Inferior parietal cortex (tissue), 1 donor: Measurements from ENCODE around the gene SINHCAF.
"Not testable (repeated sequence)": the region's sequence is repeated elsewhere in the genome, so short reads cannot be mapped to it uniquely, and the experiment has no call there.

ENCODE experiments used
- DNase-seq: peaks from one replicate; pipeline ENCODE4 v3.0.0-alpha.2; 2016; ENCODE audit errors: extremely low spot score

SINHCAF gene

GRCh38 chr12:31325877-31326631 is at the start of gene SINHCAF:
Gene SINHCAF, minus strand, starts transcription at chr12:31326150. Its CDS starts 27,946 bp downstream, at chr12:31298204.
- peak; percentile 99 for DNase-seq

DNA sequence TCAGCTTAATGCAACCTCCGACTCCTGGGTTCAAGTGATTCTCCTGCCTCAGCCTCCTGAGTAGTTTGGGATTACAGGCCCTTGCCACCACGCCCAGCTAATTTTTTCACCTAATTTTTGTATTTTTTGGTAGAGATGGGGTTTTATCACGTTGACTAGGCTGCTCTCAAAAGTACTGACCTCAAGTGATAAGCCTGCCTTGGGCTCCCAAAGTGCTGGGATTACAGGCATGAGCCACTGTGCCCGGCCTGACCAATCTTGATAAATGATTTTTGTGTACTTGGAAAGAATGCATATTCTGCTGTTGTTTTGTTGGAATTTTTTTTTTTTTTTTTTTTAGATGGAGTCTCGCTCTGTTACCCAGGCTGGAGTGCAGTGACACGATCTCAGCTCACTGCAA is 49.5 kb upstream of the SINHCAF start:
- not testable (repeated sequence) for DNase-seq

DNA sequence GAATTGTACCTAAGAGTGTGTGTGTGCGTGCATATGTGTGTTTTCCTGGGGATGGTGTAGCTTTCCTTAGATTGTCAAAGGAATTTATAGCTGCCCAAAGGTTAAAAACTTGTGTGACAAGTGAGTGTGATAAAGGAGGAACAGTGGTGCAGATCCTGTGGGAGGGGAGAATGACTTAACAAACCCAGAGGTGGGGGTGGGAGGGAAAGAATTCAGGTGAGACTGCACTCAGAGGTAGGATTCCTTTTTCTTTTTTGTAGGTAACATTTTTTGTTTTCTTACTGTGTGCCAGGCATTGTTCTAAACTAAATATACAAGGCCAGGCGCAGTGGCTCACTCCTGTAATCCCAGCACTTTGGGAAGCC is 45.3 kb upstream of the SINHCAF start:
- no peak for DNase-seq

GRCh38 chr12:31370531-31371255 is 44.7 kb upstream of the SINHCAF start:
- DNase-seq, result no peak

- no peak for DNase-seq
Measured at GRCh38 chr12:31369712-31370521, 44.0 kb upstream of the SINHCAF start.

DNA sequence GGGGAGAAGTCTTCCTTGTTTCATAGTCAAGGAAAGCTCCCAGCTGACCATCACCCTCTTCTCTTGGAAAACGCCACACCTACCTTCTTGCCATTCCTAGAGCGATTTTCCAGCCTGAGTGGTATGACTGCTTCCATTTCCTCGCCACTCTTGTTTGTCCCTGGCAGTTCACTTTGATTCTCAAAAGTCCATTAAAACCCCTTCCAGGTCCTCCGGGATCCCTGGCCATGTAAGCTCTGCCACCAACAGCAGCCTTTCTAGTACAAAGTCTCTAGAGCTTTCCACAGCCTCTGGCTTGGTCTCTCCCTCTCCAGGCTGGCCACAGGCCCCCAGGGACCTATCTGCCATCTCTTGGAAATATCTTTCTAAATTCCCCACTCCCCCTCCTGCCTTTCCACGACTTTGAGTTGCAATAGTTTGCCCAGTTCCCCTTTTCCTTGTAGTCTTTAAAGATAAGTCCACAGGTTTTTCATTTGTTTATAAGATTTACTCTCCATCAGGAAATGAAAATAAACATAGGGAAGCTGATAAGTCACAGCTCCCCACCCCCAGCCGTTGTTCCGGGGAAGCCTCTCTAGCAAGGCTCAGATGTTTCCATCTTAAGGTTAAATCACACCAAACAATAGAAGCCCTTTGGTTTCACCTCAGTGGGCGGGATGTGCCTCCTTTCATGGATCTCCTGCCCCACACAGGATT is 42.9 kb upstream of the SINHCAF start:
- DNase-seq, result no peak

GRCh38 chr12:31366104-31366621 is 40.2 kb upstream of the SINHCAF start:
- no peak for DNase-seq

DNA sequence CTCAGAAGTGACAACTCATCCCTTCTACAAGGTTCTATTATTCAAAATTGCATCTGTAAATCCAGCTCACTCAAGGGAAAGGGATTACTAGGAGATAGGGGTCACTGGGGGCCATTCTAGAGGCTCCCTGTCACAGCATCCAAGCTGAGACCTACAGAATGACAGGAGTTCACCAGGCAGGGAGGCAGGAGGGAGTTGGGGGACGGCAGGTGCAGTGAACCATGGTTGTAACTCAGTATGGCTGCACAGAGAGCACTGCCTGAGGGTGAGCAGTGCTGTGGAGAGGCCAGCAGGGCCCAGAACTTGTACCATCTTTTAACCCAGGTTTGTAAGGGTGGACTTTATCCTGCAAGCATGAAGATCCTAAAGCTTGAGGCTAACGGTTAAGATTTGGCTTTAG is 37.9 kb upstream of the SINHCAF start:
- no peak for DNase-seq

DNA sequence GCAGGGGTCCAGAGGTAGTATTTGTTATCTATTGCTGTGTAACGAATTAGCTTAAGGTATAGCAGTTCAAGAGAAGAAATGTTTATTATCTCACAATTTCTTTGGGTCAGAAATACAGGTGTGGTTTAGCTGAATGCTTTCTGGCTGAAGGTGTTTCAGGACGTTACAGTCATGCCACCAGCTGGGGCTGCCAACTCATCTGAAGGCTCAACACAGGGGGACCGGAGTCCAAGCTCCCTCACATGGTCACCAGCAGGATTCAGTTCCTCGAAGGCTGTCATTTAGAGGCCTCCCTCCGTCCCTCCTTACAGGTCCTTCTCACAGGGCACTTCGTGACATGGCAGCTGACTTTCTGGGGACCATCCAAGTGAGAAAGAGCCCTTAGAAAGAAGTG is 37.5 kb upstream of the SINHCAF start:
- DNase-seq, result no peak

GRCh38 chr12:31362759-31363415 is 36.9 kb upstream of the SINHCAF start:
- peak; percentile 11 for DNase-seq

DNA sequence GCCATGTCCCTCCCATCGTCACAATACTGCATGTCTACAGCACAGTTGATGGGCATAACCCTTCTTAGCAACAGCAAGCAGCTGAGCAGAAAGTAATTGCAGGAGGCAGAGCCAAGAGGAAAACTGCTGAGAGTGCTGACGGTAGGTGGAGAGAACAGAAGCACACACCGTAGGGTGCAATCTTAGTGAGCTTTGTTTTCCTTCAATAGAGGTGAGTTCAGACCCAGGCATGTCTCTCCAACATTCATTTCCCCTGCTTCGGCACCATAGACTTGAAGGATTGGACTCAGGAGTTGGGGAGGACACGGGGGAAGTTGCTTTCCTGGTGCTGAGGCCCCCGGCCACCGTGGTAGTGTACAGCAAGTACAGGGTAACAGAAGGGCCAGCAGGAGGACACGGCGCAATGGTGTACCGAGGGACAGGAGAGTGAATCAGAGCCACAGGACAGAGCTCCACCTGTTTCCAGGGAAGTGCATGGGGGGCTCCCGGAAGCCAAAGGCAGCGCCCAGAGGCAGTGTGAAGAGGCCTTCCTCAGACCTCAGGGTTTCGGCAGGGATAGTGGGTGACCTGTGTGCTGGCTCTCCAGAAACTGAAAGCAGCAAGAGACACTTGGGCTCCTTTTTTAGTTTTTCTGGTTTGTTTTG is 36.3 kb upstream of the SINHCAF start:
- no peak for DNase-seq

DNA sequence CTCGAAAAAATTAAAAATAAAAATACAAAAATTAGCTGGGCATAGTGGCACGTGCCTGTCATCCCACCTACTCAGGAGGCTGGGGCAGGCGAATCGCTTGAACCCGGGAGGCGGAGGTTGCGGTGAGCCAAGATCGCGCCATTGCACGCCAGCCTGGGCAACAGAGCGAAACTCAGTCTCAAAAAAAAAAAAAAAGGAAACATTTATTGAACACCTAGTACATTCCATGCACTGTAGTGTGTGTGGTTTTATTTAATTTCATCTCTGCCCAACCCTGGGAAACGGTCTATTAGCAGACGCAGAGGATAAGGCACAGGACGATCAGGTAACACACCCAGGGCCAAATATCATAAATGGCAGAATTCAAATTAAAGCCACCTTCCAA is 35.8 kb upstream of the SINHCAF start:
- DNase-seq, result no peak

GRCh38 chr12:31355747-31356107 is 29.8 kb upstream of the SINHCAF start:
- no peak for DNase-seq

DNA sequence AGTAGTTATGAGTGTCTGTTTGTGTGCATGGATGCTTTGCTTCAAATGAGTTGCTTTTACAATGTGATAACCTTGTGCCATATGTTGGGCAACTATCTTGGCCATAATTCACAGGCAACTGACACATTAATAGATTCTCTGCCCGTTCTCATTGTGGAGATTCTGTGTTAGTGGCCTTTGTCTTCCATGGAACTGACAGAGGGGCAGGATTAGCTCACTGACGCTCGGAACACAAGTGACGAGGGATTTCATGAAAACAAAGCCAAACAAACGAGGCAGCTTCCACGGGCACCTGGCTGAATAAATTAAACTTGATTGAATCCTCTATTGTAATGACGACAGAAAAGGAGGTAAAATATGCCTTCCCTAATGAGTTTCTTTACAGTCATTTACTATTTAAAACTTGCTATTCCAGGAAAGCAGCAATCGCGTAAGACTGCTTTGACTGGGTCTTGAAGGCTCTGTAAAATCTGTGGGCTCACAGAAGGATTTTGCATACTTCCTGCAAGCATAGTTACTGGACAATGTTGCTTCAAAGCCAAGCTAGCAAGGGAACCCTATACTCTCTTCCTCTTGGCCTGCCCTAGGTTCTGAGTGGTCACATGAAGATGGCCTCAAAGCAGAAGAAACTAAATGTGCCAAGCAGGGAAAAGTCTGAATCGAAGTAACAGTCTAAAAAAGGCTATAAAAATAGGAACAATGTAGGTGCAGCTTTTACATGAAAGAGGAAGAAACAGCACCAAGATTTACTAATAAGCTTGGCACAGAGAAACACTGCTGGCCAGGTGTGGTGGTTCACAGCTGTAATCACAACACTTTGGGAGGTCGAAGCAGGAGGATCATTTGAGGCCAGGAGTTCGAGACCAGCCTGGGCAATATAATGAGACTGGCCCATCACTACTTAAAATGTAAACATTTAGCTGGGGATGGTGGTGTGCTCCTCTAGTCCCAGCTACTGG is 28.1 kb upstream of the SINHCAF start:
- DNase-seq, result peak; percentile 23

DNA sequence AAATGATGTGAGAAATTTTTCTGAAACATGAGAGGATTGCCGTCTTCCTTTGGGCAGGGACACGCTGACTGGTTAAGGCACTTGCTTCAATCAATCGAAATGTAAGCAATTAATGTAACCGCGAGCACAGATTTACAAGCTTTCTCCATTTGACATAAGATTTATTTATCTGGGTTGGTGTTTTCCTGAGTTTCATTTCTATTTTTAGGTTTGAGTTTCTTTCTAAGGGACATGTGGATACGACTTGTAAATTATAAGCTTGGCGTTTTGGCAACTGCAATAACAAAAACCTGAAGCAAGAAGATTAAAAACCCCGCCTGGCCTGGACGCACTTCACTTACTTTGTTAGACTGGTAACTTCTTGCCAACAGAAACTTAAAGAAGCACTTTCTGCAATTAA is 20.3 kb upstream of the SINHCAF start:
- DNase-seq, result no peak

- no peak for DNase-seq
Measured at GRCh38 chr12:31343139-31343538, 17.2 kb upstream of the SINHCAF start.

DNA sequence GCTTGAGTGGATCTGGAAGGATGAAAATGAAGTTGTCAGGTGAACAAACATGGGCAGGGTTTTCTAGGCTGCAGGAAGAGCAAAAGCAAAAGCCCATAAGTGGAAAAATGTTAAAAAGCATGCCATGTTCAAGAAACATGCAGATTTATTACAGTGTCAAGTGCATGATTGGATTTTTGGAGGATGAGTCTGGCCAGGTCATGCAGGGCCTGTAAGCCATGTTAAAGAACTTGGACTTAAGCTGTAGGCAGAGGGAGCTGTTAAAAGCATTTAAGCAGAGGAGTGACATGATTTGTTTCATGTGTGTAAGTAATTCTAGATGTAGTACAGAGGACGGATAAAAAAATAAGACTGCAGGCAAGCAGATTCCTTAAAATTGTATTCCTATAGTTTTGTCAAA is 16.3 kb upstream of the SINHCAF start:
- no peak for DNase-seq

- DNase-seq, result no peak
Measured at GRCh38 chr12:31339831-31340622, 14.1 kb upstream of the SINHCAF start.

DNA sequence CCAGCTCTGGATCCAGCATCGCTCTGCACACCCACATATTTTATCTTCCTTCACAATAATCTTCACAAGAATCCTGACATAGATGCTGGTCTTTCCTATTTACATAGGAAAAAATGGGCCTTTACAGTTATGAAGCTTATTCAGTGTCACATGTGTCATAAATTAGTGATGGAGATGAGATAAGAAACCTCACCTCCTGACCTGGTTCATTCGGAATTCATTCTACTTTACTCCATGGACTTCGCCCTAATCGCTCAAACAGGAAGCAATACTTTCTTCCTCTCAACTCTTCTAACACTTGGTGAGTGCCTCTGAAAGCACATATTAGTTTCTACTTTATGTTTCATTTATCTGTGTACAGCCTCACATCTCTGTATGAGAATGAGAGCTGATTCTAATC is 12.0 kb upstream of the SINHCAF start:
- no peak for DNase-seq
